ENCODE data around the gene HHIPL1.
A peak's percentile ranks its signal among the peaks of the same experiment; 100 is the strongest.
"Not testable (repeated sequence)": the region's sequence is repeated elsewhere in the genome, so short reads cannot be mapped to it uniquely, and the experiment has no call there.

HHIPL1 gene

DNA sequence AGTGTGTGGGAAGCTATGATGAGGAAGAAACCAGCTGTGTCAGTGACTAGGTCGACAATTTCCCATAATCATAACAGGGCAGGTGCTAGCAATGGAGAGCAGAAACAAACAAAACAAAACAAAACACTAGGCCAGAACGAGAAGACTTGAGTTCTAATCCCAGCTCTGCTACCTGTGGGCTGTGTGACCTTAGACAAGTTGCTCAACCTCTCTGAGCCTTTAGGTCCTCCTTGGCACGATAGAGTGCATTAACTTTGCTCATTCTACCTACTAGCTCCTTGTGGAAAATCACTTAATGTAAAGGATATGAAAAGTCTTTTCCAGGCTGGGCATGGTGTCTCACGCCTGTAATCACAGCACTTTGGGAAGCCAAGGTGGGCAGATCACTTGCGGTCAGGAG lies 11.2 kb downstream of the HHIPL1 start:
- DNase-seq, result no peak
- intact Hi-C loops (cut with DNase I), result no loop called here

- intact Hi-C loops (cut with DNase I), result no loop called here
- no peak for DNase-seq
These were observed 12.8 kb downstream of the HHIPL1 start for GRCh38 chr14:99657645-99658155.

DNA sequence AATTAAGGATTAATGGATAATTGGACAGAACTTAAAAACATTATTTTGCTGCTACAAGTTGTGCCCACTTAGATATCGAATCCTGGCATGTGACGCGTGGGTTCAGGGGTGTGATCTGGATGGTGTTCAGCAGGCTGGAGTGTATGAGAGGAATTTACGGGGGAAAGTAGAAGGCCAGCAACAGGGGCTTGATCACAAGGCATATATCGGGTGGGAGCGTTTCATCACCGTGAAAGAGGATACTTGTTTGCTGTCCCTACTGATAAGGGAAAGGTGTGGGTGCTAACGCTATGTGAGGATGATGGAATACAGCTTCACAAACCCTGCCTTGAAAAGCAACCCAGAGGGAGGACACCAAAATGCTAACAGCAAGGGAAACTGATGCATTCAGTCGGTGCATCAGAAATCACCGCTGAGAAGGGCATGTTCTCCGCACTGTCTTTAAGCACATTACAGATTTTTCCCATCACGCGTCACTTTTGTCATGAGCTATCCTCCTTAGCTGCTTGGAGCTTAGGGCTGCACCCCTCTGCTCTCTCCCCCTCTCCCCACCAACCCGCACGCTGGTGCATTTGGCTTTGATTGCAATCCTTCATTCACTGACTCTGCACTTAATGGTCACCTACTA lies 13.4 kb downstream of the HHIPL1 start:
- peak in 1 of 10 donors; percentile 22 for DNase-seq
- intact Hi-C loops (cut with DNase I), result no loop called here

GRCh38 chr14:99659333-99659741 lies 14.4 kb downstream of the HHIPL1 start:
- intact Hi-C loops (cut with DNase I), result no loop called here
- peak in 1 of 10 donors; percentile 75 for DNase-seq

GRCh38 chr14:99660006-99660566 lies 15.2 kb downstream of the HHIPL1 start:
- peak in 1 of 10 donors; percentile 80 for DNase-seq
- intact Hi-C loops (cut with DNase I), result no loop called here

GRCh38 chr14:99660794-99661193 lies 15.9 kb downstream of the HHIPL1 start:
- DNase-seq, result peak in 1 of 10 donors; percentile 49
- intact Hi-C loops (cut with DNase I), result no loop called here

DNA sequence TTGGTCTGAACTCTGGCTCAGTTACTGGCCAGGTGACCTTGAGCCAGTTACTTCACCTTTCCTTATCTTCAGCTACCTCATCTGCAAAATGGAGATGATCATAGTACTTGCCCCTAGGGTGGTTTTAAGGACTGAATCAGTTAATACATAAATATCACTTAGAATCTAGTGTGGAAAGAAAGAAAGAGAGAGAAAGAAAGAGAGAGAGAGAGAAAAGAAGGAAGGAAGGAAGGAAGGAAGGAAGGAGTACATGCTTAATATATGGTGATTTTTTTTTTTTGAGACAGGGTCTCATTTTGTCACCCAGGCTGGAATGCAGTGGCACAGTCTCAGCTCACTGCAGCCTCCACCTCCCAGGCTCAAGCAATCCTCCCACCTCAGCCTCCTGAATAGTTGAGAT lies 16.3 kb downstream of the HHIPL1 start:
- DNase-seq; intact Hi-C loops (cut with DNase I): not testable (repeated sequence)

GRCh38 chr14:99662846-99663245 lies 17.9 kb downstream of the HHIPL1 start:
- intact Hi-C loops (cut with DNase I), result no loop called here
- DNase-seq, result peak in 1 of 10 donors; percentile 62

DNA sequence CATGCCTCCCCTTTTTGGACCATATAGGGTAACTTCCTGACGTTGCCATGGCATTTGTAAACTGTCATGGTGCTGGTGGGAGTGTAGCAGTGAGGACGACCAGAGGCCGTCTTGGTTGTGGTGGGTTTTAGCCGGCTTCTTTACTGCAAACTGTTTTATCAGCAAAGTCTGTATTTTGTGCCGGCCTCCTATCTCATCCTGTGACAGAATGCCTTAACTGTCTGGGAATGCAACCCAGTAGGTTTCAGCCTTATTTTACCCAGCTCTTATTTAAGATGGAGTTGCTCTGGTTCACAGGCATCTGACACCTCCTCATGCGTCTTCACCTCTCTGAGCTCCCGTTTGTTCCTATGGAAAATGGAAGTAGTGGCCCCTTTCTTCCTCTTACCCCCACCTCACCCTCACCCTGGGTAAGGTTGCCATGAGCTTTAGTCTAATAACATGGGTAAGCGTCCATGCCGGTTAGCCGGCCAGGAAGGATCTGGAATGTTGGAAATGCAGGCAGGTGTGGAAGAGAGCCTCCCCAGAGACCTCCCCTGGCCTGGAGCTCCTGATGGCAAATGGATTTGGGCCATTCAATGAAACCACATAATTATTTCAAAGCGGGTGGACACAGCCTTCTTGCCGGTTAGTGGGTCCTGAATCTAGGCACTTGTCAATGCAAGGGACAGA lies 18.6 kb downstream of the HHIPL1 start:
- intact Hi-C loops (cut with DNase I), result no loop called here
- DNase-seq, result peak in 1 of 10 donors; percentile 33

DNA sequence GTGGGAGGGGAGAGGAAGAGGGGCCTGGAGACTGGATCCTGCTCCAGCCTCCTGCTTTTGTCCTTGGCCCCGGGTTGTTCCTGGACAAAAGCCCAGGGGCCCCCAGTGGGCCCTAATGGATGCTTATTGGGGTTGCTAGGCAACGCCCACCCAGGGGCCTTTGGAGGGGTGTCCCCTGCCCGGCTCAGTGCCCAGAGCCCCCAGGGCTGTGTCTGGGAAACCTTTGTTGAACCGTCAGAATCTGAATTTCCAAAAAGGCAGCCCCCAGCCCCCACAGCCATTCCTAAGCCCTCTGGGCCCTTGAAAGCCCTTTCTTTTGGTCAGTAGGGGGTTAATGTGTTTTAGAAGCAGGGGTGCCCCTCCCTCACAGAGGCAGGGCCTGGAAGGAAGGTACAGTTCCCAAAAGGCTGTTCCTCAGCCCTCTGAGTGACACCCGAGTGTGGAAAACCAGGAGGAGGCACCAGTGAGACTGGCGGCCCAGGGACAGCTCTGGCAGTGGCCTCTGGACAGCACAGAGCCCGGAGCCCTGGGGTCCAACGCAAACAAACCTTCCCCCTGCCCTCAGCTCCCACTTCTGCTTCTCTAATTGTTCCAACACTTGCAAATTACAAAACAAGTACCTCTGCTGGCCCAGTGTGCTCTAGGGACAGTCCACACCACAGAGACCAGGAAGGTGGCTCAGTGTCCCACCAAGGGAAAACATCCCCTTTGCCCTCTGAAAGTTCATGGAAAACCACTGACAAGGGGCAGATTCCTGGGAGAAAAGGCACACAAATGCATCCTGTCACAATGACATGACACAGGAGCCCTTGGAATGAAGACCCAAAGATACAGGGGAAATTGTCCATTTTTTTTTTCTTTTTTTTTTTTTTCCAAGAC lies 19.4 kb downstream of the HHIPL1 start:
- peak in 3 of 10 donors; percentile 34 to 82 (median 80) for DNase-seq
- intact Hi-C loops (cut with DNase I), result no loop called here

GRCh38 chr14:99664937-99665273 lies 20.0 kb downstream of the HHIPL1 start:
- DNase-seq, result peak in 1 of 10 donors; percentile 24
- intact Hi-C loops (cut with DNase I), result no loop called here

DNA sequence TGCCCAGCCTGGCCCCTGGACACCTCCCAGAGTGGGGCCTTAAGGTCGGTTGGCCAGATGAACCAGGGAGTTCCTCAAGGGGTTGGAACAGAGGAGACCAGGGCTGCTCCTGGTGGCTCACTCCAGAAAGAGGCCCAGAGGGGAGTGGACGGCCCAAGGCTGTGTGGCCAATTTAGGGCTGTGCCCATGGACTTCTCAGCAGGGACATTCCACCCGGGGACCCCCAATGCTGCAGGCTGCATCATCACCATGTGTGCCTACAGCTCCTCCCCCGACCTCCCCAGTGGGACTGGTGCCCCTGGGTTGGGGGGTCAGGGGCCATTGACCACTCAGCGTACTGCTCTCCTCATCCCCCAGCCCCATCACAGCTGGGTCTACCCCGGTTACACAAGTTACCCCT lies 21.6 kb downstream of the HHIPL1 start:
- peak in 1 of 10 donors; percentile 62 for DNase-seq
- intact Hi-C loops (cut with DNase I), result no loop called here

DNA sequence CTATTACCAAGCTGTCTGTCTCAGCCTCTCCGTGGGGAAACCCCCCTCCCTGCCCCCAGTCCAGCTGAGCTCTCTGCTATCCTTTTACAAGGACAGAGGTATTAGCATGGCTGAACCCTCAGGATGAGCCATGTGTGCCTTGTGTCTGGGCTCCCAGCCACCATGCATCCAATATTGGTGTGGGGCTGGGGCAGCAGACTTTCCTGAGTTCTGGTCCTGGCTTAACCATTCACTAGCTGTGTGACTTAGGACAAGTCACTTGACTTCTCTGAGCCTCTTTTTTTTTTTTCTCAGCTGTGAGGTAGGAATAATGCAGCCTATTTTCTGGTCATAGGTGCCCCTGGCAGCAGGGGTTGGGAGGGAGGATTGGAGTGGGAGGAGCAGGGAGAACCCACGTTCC lies 22.1 kb downstream of the HHIPL1 start:
- peak in 1 of 10 donors; percentile 13 for DNase-seq
- intact Hi-C loops (cut with DNase I), result no loop called here

DNA sequence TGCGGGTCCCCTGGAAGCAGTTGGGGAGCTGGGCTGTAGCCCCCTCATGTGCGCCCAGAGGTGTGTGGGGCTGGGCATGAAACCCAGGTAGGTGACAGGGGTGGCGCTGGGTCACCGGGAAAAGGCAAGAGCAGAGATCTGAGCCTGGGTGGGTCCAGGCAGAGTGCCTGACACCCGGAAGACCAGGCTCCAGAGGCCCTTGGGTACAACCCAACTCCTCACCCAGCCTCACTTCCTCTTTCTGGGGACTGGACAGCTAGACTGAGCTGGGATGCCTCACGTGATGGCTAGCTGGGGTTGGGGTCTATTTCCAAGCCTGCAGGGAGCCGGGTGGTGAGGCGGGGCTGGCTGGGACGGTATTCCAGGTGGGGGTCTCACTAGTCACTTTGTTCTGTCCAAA lies 22.9 kb downstream of the HHIPL1 start:
- intact Hi-C loops (cut with DNase I), result no loop called here
- peak in 1 of 10 donors; percentile 64 for DNase-seq

GRCh38 chr14:99668307-99669295 lies 23.7 kb downstream of the HHIPL1 start:
- intact Hi-C loops (cut with DNase I), result no loop called here
- peak in 2 of 10 donors; percentile 6 to 71 for DNase-seq

DNA sequence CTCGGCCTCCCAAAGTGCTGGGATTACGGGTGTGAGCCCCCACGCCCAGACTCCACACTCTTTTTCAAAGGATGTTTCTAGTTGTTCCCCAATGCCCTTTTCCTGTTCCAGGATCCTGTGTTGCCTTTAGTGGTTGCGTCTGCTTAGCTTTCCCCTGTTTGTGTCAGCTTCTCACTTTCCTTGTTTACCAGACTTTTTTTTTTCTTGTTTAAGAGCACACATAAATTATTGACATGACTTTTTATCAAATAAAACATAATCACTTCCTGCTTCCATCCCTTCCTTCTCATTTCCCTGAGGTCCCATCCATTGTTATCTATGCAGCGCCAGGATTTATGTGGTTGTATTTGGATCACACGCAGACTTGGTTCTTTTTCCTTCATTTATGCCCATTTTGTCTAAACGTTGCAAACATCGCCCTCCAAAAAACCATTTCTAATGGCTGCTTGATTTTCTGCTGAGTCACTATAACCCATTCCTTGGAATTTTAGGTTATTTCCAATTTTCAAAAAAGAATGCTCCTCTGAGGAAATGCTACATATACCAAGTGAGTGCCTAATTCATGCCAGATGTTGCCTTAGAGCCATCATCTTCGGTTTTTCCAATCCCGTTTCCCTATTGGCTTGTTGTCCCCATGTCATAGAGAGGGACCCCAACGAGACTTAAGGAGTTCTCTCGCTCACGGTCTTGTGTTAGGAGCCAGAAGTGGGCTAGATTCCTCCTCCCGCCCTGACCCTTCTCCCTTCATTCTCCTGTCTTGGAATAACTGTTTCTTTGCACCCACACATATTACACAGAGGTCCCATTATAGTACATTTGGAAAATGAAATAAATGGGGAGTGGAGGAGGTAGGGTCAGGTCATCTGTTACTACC lies 25.7 kb downstream of the HHIPL1 start:
- intact Hi-C loops (cut with DNase I), result no loop called here
- DNase-seq, result peak in 3 of 10 donors; percentile 4 to 76 (median 20)

DNA sequence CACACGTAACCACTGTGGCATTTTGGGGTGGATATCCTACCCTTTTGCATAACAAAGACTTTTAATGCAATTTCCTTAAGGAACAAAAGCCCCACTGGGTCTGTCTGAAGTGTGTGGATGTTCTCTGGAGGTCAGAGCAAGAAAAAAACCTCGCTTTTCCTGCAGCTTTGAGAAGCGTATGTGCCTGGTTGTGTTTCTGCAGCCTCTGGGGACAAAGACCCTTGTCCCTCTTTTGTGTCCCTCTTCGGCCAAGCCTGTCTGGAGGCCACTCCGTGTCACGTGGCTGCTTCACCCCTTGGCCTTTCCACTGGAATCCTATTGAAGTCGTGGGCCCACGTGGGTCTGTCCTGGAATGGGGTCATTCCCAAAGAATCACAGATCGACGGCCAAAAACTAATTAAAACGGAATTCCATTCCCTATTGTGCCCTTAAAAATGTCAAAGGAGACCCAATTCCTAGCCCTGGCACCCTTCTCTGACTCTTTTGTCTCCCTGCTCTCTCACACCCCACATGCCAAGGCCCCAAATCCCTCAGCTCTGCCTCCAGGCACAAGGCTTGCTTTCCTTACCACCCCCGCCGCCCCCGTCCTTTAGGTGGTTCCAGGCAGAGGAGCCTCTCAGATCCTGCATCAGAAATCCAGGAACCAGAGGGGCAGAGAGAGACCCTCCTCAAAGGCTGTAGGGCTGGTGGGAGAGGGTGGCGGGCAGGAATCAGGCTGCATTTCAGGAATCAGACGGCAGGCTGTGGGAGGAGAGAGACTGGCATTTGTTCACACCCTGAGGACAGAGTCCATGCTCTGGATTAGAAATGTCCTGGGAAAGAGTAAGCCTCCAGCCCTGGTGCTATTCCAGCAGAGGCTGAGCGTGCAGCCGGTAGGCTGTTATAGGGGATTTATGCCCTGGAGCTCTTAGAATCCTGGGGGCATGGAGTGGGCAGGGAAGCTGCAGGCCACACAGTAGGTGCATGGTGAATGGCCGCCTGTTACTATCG lies 26.6 kb downstream of the HHIPL1 start:
- peak in 9 of 10 donors; percentile 40 to 89 (median 67) for DNase-seq
- intact Hi-C loops (cut with DNase I), result no loop called here

Measured in posterior cingulate gyrus (tissue), 11 donors.